HG03439 (cell line): ENCODE data around the gene ASPDH.
"Not testable (repeated sequence)": the region's sequence is repeated elsewhere in the genome, so short reads cannot be mapped to it uniquely, and the experiment has no call there.

ENCODE experiments used
- ATAC-seq: cut with Tn5 transposase; IDR thresholded peaks from one replicate; pipeline ENCODE4 v1.9.1; 2021; ENCODE audit warnings: mild to moderate bottlenecking, moderate library complexity; ENCODE audit not compliant: unreplicated experiment

Gene ASPDH

DNA sequence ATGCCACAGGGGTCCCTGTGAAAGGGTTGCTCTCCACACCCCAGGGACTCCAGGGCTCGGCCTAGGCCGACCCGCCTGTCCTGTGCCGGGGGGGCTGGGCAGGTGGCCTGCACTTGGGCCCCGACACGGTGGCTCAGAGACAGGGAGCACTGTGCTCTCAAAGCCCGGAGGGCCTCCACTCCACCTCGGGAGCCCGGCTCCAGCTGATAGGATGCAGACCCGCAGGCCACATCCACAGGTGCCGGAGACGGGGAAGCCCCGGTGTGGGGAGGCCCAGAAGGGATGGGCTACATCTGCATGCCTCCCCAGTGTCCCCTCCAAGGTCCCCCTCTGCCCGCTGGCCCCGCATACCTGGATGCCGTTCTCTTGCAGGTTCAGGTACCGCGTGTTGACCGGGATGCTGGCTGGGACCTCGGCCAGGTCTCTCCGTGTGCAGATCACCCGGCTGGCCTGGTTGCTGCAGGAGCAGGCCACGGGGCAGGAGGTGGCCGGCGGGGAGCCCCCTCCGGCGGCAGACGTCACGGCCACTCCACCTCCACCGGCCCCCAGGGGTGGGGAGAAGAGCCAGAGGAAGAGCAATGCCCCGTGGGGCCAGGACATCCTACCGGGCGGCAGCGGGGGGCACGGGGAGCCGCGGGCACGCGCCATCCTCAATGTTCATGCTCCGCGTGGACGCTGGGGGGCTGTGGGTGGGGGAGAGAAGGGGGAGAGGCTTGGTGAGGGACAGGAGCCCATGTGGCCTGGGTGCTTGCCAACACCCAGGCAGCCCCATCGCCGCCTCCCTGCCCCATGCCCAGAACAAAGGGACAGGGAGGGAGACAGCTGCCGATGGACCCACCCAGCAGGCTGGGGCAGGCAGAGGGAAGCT lies 34.7 kb upstream of the ASPDH start:
- no peak for ATAC-seq

DNA sequence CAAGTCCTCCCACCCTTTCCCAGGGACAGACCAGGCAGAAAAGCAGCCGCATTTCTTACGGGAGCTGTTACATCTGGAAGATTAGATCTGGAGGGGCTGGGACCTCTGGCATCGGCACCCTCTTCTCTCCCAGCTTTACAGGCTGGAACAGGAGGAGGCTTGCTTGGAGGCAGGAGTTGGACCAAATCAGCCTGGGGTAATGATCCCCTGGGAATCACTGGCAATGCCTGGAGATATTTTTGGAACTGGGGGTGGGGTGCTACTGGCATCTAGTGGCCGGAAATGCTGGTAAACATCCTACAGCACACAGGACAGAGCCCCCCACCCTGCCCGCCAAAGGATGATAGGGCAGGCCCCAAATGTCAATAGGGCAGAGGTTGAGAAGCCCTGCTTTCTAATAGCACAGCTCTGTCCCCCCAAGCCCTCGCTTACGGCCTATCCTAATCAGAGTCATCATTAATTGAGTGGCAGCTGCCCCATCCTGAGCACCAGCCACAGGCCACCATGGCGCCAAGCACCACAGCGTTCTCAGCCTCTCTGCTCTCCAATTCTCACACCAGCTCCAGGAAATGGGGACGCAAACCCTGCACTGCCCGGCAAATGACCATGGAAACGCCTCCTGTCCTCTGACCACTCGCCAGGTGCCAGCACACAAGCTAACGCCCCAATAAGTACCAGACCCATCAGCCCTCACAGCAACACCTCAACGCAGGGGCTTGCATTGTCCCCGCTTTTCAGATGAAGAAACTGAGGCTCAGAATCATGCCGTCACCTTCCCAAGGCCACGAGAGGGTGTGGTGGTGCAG lies 33.9 kb upstream of the ASPDH start:
- no peak for ATAC-seq

DNA sequence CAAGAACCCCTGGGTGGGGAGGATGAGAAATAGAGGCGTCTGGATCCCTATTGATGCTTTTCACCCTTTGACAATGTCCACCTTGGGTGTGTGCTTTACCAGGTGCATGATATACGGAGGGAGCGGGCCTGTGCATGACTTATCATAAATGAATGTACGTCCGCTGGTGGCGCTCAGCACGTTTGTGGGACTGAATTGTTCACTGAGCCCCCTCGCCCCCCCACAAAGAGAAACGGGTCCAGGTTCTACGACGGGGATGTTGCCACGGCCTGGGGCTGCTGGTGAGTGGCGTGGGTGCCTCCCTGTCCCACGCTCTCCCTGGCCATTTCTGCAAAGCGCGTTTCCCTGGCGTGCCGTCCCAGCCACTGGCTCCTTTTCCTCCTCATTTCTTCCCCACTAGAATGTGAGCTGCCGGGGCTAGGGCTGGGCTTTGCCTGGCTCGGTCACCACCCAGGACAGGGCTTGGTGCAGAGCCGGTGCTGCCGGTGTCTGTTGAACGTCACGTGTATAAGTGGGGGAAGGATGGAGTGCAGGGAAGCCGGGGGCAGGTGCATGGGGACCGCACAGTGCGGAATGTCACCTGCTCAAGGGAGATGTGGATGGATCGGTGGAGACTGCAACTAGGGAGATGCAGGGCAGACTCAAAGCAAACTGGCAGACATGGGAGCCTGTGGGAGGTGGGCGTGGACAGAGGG lies 33.0 kb upstream of the ASPDH start:
- no peak for ATAC-seq

DNA sequence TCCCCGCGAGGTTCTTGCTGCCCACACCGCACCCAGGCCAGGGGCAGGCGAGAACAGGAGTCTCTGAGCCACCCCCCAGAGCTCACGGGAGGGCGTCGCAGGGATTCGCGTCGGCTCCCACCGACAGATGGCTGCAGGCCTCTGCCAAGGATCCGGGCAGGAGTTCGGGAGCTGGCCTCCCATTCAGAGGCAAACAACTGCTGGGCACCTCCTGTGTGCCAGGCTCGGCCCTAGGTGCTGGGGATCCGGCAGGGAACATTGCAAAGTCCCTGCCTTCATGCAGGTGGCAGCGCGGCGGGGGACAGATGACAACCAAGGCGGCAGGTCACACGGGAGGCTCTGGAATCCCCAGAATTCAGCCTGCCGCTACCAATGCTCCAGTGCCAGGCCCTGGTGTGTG lies 29.2 kb upstream of the ASPDH start:
- no peak for ATAC-seq

DNA sequence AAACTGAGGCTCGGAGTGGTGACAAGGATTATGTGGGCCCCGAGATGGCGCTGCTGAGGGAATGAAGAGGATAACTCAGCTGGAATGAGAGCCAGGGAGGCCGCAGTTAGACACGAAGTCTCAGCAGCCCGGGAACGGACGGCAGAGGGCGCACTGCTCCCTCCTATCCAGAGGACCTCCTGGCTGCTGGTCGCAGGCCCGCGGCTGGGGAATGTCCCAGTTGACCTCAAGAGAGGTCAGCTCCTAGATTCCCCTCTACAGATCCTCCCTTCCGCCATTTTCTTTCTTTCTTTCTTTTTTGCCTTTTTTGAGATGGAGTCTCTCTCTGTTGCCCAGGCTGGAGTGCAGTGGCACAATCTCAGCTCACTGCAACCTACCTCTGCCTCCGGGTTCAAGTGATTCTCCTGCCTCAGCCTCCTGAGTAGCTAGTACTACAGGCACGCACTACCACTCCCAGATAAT lies 24.1 kb upstream of the ASPDH start:
- no peak for ATAC-seq

DNA sequence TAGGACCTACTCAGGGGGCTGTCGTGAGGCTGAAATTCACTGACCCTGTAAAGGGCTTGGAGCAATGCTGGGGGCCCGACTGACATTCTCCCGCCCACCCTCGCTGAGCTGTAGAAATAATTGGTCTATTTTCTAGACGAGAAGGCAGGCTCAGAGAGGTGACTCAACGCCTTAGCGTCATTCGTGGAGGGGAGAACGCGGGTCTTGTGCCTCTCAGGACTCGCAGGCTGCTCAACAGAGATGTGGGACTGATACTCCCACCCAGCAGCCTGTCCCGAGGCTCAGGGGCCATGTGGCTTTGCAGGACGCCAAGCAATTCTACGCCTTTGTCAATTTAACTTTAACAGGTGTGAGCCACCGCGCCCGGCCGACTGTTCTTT lies 23.6 kb upstream of the ASPDH start:
- ATAC-seq, result no peak

DNA sequence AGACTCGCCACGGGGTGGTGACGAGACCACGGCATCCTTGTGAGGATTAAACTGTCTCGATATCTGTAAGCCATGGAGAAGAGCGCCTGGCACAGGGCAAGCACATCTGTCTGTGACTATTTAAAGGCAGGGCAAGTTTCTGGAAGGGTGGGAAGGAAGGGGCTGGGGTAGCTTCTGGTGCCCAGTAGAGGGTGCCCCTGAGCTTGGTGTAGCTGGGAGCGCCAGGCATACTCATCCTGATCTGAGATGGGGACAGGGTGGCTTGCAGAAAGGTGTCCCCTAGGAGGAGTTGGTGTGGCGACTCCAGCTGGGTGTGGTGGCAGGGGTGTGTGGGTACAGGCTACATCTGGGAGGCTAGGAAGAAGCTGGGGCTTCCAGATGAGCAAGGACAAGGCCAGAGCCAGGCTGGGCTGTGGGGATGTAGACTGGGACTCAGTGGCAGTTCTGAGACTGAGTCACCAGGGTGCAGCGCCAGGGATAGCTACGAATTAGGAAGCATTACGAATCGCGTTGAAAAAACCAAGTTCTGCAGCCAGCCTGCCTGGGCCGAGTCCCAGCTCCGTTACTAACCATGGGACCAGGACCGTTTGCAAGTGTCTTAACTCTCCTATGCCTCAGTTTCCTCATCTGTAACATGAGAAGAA lies 23.1 kb upstream of the ASPDH start:
- no peak for ATAC-seq

DNA sequence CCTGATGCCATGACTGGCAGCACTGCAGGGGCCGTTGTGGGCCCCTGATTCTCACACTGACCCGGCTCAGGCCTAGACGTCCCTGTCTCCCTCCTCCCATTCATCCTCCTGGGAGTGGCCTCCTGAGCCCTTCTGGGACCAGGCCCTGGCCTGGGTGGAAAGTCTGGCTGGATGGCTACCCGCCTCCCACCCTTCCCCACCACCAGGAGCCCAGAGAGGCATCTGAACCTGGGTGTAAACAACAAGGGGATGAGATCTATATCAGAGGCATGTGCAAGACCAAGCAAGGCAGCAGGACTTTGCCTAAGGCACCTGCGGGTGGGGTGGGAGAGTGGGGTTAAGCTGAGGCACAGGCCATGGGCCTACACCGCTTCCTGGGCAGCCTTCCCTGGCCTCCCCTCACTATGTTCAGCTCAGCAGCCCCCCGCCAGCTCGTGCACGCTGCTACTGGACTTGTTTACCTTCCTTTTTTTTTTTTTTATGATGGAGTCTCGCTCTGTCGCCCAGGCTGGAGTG lies 22.0 kb upstream of the ASPDH start:
- ATAC-seq, result no peak

DNA sequence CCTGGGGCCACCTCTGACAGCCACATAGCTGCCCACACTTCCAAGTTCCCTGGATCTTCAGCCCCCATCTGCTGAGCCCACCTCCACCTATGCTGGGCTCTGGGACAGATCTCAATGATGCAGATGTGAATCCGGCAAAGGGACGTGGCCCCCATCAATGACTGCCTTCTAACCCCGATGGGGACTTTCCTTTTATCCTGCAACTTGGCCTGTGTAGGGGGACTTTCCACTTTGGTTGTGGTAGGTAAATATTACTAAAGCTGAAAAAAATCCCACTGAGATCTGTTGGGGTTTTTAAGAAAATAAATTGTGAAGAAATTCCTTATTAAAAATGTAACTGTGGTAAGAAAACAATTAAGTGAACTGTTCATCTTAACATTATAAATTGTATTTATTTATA lies 20.8 kb upstream of the ASPDH start:
- no peak for ATAC-seq

DNA sequence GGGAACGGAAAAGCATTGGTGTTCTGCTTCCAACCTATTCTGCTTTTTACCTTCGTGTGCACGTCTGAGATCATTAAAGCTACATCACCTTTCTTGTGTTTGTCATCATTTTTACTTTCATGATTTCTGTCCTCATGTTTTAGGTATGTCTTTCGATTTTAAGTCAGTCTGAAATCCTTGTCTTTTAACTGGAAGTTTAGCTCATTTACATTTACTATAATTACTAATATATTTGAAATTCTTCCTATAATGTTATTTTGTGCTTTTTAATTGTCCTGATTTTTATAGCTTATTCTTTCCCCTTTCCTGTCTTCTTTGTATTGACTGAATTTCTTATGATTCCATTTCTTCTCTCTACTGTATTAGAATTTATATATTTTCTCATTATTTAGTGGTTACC lies 19.2 kb upstream of the ASPDH start:
- ATAC-seq, result no peak

DNA sequence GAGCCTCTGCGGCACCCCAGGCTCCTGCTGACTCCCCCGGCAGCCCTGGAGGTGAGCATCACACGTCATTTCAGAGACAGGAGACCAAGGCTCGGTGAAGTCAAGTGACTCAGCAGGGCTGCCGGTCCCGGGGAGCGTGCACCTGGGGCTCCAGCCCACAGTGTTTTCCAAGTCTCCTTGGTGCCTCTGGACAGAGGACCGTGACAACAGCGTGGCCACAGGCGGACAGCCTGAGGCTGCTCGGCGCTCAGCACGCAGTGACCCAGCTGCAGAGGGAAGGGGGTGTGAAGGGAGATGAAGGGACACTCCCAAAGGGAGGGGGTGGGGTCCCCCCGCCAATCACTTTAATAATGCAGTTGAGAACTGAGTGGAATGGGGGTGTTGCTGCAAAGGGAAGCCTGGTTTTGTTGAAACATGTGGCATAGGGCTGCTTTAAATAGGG lies 17.5 kb upstream of the ASPDH start:
- no peak for ATAC-seq

DNA sequence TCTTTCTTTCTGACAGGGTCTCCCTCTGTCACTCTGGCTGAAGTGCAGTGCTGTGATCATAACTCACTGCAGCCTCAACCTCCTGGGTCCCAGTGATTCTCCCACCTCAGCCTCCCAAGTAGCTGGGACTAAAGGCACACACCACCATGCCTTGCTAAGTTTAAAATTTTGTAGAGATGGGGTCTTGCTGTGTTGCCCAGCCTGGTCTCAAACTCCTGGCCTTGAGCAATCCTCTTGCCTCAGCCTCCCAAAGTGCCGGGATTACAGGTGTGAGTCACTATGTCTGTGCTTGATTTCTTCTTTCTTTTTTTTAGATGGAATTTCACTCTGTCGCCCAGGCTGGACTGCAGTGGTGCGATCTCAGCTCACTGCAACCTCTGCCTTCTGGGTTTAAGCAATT lies 14.3 kb upstream of the ASPDH start:
- ATAC-seq, result not testable (repeated sequence)

DNA sequence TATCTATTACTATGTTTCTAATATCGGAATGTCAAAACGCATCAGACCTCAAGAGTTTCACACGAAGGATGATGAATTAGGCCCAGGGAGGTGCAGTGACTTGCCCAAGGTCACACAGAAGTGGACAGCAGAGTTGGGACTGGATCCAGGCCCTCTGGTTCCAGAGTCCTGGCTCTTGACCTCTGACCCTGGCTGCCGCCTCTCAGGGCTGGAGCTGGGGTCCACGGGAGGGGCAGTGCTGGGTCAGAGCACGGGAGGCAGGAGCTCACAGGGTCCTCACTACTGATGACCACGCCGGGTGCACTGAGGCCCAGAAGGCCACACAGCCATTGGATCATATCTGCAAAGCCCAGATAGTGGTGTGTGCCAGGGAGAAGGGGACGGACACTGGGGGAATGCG lies 9.2 kb upstream of the ASPDH start:
- no peak for ATAC-seq

DNA sequence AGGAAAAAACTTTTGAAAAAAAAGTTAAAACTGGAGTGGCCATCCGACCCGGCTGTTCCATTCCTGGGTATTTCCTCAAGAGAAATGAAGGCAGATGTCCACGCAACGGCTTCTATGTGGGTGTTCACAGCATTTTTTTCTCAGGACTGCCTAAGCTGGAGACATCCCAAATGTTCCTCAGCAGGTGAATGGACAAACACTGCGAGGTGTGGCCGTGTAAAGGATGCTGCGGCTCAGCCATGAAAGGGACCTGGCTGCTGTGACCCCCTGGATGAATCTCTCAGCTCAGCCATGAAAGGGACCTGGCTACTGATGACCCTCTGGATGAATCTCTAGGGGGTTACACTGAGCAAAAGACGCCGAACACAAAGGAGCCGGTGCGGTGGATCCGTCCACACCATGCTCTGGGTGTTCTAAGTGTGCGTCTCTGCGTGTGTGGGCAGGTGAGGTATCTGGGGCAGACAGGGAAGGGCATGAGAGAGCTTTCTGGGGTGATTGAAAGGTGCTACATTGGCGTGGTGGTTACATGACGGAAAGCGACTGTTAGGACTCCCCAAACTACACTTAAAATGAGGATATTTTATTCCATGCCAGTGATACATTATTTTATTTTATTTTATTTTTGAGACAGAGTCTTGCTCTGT lies 7.2 kb upstream of the ASPDH start:
- no peak for ATAC-seq

DNA sequence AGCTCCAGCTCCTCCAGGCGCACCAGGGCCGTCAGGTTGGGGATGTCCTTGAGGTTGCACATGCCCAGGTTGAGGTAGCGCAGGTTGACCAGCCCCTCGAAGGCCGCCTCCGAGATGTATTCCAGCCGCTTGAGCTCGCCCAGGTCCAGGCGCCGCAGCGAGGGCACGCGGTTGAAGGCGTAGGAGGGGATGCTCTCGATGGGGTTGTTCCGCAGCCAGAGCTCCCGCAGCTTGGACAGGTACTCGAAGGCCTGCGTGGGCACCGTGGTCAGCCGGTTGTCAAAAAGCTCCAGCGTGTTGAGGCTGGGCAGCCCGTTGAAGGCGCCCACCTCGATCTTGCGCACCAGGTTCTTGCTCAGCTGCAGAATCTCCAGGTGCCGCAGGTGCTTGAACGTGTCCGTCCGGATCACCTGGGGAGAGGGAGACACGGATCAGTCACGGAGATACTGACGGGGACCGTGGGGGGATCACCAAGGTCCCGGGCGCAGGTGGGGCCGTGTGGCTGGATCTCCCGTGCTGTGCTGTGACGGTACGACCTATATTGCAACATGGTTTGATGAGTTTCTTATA lies 5.4 kb upstream of the ASPDH start:
- no peak for ATAC-seq

DNA sequence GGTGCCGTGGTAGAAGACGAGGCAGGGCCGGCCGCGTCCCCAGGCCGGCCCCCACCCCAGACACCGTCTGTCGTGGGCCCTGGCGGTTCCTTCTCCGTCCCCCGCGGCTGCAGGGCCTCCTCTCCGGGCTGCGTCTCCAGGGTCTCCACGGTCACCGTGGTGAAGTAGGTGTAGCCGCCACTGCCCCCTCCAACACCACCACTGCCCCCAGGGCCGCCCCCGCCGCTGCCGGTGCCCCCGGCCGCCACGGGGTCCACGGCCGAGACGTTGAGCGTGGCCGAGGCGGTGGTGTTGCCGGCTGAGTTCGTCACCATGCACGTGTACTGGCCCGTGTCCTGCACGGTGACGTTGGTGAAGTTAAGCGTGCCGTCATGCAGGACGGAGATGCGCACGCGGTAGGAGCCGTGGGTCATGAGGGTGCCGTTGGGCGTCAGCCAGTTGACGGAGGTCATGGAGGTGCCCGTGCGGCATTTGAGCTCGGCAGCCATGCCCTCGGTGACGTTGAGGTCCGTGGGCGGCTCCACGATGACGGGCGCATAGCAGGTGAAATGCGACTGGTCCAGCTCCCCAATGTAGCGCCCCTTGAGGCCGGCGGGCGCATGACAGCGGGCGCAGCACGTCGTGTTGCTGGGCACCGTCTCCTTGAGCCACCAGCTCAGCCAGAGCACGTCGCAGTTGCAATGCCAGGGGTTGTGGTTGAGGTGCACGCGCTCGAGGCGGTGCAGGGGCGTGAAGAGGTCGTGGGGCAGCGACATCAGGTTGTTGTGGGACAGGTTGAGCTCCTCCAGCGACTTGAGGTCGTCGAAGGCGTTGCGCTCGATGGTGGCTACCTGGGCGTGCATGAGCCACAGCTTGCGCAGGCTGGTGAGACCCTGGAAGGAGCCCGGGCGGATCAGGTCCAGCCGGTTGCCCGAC lies 4.6 kb upstream of the ASPDH start:
- no peak for ATAC-seq

DNA sequence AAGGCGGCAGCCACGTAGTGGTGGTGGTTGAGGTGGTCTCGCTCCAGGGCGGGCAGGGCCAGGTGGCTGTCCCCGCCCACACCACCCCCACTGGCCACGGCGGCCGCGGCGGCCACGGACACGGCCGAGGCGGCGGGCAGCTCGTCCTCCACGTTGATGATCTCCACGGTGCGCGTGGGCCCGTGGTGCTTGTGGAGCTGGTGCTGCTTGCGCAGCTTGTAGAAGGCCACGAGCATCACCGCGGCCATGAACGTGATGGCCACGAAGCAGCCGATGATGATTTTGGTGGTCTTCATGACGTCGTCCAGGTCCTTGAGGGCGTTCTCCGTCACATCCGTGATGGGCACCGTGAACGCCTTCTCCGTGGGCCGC lies 4.0 kb upstream of the ASPDH start:
- no peak for ATAC-seq

DNA sequence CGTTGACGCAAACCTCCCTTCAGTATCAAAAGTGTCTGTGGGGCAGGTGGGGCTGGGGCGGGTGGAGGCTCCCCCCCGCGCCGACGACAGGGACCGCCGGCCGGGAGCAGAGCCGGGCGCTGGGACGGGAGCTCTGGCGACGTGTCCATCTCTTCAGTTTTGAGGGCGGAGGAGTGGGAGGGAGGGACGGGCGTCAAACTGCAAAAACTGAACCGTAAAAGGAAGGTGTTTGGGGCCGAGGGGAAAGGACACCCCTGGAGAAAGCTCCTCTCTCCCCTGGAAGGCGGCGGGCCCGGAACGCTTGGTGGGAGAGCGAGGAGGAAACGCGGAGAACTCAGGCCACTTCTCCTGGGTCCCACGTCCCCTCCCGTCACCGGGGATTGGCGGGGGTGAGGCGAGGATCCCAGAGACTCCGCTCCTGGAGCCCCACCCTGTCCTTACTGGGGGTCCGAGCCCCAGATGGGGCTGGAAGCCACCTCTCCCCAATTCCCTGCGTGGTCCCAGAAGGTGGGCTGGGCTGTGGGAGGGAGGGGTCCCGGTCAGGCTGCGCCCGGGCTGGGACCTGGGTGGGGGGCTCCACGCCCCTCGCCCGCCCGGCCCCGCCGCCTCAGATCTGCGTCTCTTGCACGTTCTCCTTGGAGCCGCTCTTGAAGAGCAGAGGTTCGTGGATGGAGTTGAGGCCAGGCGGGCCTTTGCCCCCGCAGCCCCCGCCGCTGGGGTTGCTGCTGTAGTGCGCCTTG lies 3.4 kb upstream of the ASPDH start:
- ATAC-seq, result no peak
